SK-N-SH treated with all-trans-retinoic acid at 6 μM for 48 hours (cell line): ENCODE data around the gene AGAP1.

Source experiments
- ATAC-seq: fragments of 200-7000 bp; cut with Tn5 transposase; 3 replicates; pipeline ENCODE4 v1.9.1; 2020; ENCODE audit warnings: mild to moderate bottlenecking, moderate library complexity
- ARNTL ChIP-seq: fragments of 450-650 bp; formaldehyde crosslinking; IDR thresholded peaks from 2 replicates; pipeline ENCODE4 v1.5.0; 2020; ENCODE audit warnings: low read depth, mild to moderate bottlenecking, moderate library complexity, borderline replicate concordance
- BACH2 ChIP-seq: fragments of 250-450 bp; sonication (Bioruptor Pico); IDR thresholded peaks from 2 replicates; pipeline ENCODE4 v1.9.0; 2021; ENCODE audit warnings: mild to moderate bottlenecking, borderline replicate concordance
- CSDC2 ChIP-seq: fragments of 250-450 bp; sonication (Bioruptor Pico); IDR thresholded peaks from 2 replicates; pipeline ENCODE4 v1.5.0; 2020; ENCODE audit warnings: mild to moderate bottlenecking, moderate library complexity
- ESRRG ChIP-seq: fragments of 250-450 bp; sonication (Bioruptor Pico); IDR thresholded peaks from 2 replicates; pipeline ENCODE4 v1.6.1; 2021; ENCODE audit warnings: mild to moderate bottlenecking
- GLIS3 ChIP-seq: fragments of 250-450 bp; sonication (Bioruptor Pico); IDR thresholded peaks from 2 replicates; pipeline ENCODE4 v1.5.0; 2020; ENCODE audit warnings: mild to moderate bottlenecking, moderate library complexity
- ISL1 ChIP-seq: fragments of 250-450 bp; sonication (Bioruptor Pico); IDR thresholded peaks from 2 replicates; pipeline ENCODE4 v2.1.2; 2022; ENCODE audit warnings: mild to moderate bottlenecking, moderate library complexity
- OSR1 ChIP-seq: fragments of 250-450 bp; sonication (Bioruptor Pico); IDR thresholded peaks from 2 replicates; pipeline ENCODE4 v1.8.0; 2022; ENCODE audit warnings: moderate library complexity, mild to moderate bottlenecking, inconsistent platforms
- RARB ChIP-seq: fragments of 250-450 bp; sonication (Bioruptor Pico); IDR thresholded peaks from 2 replicates; pipeline ENCODE4 v1.8.0; 2021; ENCODE audit warnings: mild to moderate bottlenecking, moderate library complexity
- SNAI2 ChIP-seq: fragments of 250-450 bp; sonication (Bioruptor Pico); IDR thresholded peaks from 2 replicates; pipeline ENCODE4 v1.5.0; 2020; ENCODE audit warnings: mild to moderate bottlenecking, moderate library complexity
- TCF4 ChIP-seq: fragments of 250-450 bp; sonication (Bioruptor Pico); IDR thresholded peaks from 2 replicates; pipeline ENCODE4 v1.8.0; 2021; ENCODE audit warnings: mild to moderate bottlenecking, moderate library complexity, borderline replicate concordance
- TOX ChIP-seq: fragments of 250-450 bp; sonication (Bioruptor Pico); IDR thresholded peaks from 2 replicates; pipeline ENCODE4 v1.8.0; 2021; ENCODE audit warnings: mild to moderate bottlenecking, moderate library complexity, borderline replicate concordance
- TSHZ2 ChIP-seq: fragments of 250-450 bp; sonication (Bioruptor Pico); IDR thresholded peaks from 2 replicates; pipeline ENCODE4 v1.5.0; 2020; ENCODE audit warnings: mild to moderate bottlenecking, moderate library complexity
- ZC3H10 ChIP-seq: fragments of 250-450 bp; sonication (Bioruptor Pico); IDR thresholded peaks from 2 replicates; pipeline ENCODE4 v1.5.1; 2021; ENCODE audit warnings: mild to moderate bottlenecking, moderate library complexity
- ZFP3 ChIP-seq: fragments of 250-450 bp; sonication (Bioruptor Pico); IDR thresholded peaks from 2 replicates; pipeline ENCODE4 v1.5.0; 2020; ENCODE audit warnings: mild to moderate bottlenecking, moderate library complexity
- ZFP30 ChIP-seq: fragments of 450-650 bp; formaldehyde crosslinking; IDR thresholded peaks from 2 replicates; pipeline ENCODE4 v1.5.0; 2022; ENCODE audit warnings: mild to moderate bottlenecking, moderate library complexity
- ZNF565 ChIP-seq: fragments of 450-650 bp; formaldehyde crosslinking; conservative IDR thresholded peaks from 2 replicates; pipeline ENCODE4 v1.5.0; 2020; ENCODE audit warnings: low read depth, mild to moderate bottlenecking, moderate library complexity
- ZNF70 ChIP-seq: fragments of 450-650 bp; formaldehyde crosslinking; IDR thresholded peaks from 2 replicates; pipeline ENCODE4 v1.5.0; 2020; ENCODE audit warnings: mild to moderate bottlenecking, moderate library complexity
- ZNF8 ChIP-seq: fragments of 450-650 bp; formaldehyde crosslinking; IDR thresholded peaks from 2 replicates; pipeline ENCODE4 v1.5.0; 2020; ENCODE audit warnings: mild to moderate bottlenecking, moderate library complexity
- TF ChIP-seq, protein P1 (sequence below): fragments of 250-450 bp; sonication (Bioruptor Pico); IDR thresholded peaks from 2 replicates; pipeline ENCODE4 v1.8.0; 2021; ENCODE audit warnings: low read depth, mild to moderate bottlenecking, moderate library complexity, borderline replicate concordance
- TF ChIP-seq, protein P2 (sequence below): fragments of 250-450 bp; sonication (Bioruptor Pico); IDR thresholded peaks from 2 replicates; pipeline ENCODE4 v1.5.1; 2020; ENCODE audit warnings: low read depth, mild to moderate bottlenecking, moderate library complexity

AGAP1 gene

DNA sequence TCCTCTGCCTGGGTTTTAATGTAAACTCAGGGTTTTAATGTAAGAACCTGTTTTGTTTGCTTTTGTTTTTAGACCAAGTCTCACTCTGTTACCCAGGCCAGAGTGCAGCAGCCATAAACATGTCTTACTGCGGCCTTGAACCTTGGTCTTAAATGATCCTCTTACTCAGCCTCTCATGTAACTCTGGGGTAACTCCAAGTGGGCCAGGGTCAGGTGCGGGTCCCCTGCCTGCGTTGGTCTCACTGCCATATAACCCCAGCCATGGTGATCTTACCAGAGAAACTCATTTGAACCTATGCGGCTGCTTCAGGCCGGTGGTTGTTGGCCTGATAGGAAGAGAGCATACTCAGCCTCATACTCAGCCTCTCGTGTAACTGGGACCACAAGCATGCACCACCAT, 89.3 kb downstream of the AGAP1 start:
- TF ChIP-seq ZNF8 = no peak
- TF ChIP-seq ZNF565 (CRISPR knock-in tag) = no peak
- no peak for TF ChIP-seq TSHZ2 (CRISPR knock-in tag)
- no peak for TF ChIP-seq ZC3H10 (CRISPR knock-in tag)
- TF ChIP-seq TOX = no peak
- no peak for ATAC-seq

DNA sequence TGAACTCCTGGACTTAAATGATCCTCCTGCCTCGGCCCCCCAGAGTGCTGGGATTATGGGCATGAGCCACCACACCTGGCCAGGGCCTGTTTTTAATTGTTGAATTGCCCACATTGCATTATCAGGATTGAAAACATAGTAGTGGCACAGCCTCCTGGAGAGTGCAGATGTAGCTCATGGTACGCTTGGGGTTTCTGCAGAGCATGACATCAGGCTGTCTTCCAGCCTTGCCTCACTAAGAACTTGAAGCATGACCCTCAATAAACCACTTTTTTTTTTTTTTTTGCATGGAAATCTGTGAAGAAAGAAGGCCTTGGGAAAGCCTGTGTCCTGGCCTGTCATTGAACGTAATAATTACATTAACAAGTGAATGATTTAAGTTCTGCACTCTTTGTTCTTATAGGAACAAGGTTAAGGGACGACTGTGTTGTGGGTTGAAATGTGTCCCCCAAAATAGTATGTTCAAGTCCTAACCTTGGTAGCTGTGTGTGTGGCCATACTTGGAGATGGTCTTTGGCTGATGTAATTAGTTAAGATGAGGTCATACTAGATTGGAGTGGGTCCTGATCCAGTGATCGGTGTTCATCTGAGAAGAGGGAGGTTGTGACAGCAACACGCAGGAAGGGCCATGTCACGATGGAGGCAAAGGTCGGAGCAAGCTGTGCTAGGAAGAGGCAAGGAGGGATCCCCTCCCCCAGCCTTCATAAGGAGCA, 90.2 kb downstream of the AGAP1 start:
- no peak for ATAC-seq
- TF ChIP-seq SNAI2 (CRISPR knock-in tag) (no peak), ZNF70 (CRISPR knock-in tag) (no peak), ZC3H10 (CRISPR knock-in tag) (no peak), ISL1 (CRISPR knock-in tag) (no peak), CSDC2 (CRISPR knock-in tag) (no peak), ZNF8 (no peak), ZFP3 (CRISPR knock-in tag) (no peak), OSR1 (no peak), RARB (CRISPR knock-in tag) (no peak), TCF4 (no peak), BACH2 (no peak), ZNF565 (CRISPR knock-in tag) (no peak)
- TF ChIP-seq, protein P1, sequence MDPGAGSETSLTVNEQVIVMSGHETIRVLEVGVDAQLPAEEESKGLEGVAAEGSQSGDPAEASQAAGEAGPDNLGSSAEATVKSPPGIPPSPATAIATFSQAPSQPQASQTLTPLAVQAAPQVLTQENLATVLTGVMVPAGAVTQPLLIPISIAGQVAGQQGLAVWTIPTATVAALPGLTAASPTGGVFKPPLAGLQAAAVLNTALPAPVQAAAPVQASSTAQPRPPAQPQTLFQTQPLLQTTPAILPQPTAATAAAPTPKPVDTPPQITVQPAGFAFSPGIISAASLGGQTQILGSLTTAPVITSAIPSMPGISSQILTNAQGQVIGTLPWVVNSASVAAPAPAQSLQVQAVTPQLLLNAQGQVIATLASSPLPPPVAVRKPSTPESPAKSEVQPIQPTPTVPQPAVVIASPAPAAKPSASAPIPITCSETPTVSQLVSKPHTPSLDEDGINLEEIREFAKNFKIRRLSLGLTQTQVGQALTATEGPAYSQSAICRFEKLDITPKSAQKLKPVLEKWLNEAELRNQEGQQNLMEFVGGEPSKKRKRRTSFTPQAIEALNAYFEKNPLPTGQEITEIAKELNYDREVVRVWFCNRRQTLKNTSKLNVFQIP (CRISPR knock-in tag) = no peak

- no peak for TF ChIP-seq ESRRG (CRISPR knock-in tag)
- TF ChIP-seq, protein P1 (CRISPR knock-in tag) = no peak
- TF ChIP-seq, protein P2, sequence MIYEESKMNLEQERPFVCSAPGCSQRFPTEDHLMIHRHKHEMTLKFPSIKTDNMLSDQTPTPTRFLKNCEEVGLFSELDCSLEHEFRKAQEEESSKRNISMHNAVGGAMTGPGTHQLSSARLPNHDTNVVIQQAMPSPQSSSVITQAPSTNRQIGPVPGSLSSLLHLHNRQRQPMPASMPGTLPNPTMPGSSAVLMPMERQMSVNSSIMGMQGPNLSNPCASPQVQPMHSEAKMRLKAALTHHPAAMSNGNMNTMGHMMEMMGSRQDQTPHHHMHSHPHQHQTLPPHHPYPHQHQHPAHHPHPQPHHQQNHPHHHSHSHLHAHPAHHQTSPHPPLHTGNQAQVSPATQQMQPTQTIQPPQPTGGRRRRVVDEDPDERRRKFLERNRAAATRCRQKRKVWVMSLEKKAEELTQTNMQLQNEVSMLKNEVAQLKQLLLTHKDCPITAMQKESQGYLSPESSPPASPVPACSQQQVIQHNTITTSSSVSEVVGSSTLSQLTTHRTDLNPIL (CRISPR knock-in tag) = no peak
- TF ChIP-seq ISL1 (CRISPR knock-in tag) = no peak
- TF ChIP-seq GLIS3 (CRISPR knock-in tag) = no peak
- TF ChIP-seq BACH2 = no peak
- no peak for TF ChIP-seq ZC3H10 (CRISPR knock-in tag)
- no peak for TF ChIP-seq TSHZ2 (CRISPR knock-in tag)
- TF ChIP-seq ZNF70 (CRISPR knock-in tag) = no peak
- TF ChIP-seq ZFP30 (CRISPR knock-in tag) = no peak
- TF ChIP-seq ZFP3 (CRISPR knock-in tag) = no peak
- no peak for TF ChIP-seq SNAI2 (CRISPR knock-in tag)
- no peak for TF ChIP-seq TOX
- no peak for TF ChIP-seq ARNTL (CRISPR knock-in tag)
- TF ChIP-seq TCF4 = no peak
- no peak for ATAC-seq
Observed at GRCh38 chr2:235584638-235585007, 90.8 kb downstream of the AGAP1 start.
